GM21526 (cell line): ENCODE data around the gene UMAD1.
"Not testable (repeated sequence)": the region's sequence is repeated elsewhere in the genome, so short reads cannot be mapped to it uniquely, and the experiment has no call there.

Experiments
- ATAC-seq: cut with Tn5 transposase; IDR thresholded peaks from one replicate; pipeline ENCODE4 v1.9.1; 2021; ENCODE audit warnings: moderate library complexity; ENCODE audit not compliant: unreplicated experiment, low FRiP score

The UMAD1 gene

DNA sequence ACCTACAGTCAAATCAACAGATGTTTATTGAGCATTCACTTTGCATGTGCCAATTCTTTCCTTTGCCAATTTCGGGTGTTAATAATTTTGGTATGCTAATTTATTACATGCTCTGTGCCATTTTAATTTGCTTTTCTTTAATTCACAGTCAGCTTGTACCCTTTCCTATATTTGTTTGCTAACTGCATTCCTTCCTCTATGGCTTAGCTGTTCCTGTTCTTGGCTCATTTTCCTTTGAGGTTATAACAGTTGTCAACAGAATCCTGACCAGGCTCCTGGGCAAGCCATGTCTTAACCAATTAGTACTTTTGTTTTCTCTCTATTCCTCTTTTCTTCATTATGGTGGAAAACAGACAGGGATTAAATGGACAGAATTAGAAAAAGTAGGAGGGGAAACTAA, 151.5 kb downstream of the UMAD1 start:
- no peak for ATAC-seq

DNA sequence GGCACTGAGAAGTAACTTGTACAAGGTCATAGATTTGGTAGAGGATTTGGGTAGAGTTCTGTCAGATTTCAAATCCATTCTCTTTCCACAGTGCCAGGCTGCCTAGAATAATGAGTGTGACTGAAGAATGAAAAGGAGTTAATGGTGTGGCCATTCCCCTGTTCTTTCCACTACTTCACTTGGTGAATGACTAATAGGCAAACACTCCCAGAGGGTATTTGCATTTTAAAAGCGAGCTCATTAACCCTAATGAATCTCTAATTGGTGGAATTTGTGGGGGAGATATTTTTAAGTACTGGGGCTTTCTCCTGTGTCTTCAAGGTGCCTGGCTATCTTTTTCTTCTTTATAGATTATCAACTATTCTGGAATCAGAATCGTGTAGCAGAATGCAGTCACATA, 152.7 kb downstream of the UMAD1 start:
- no peak for ATAC-seq

DNA sequence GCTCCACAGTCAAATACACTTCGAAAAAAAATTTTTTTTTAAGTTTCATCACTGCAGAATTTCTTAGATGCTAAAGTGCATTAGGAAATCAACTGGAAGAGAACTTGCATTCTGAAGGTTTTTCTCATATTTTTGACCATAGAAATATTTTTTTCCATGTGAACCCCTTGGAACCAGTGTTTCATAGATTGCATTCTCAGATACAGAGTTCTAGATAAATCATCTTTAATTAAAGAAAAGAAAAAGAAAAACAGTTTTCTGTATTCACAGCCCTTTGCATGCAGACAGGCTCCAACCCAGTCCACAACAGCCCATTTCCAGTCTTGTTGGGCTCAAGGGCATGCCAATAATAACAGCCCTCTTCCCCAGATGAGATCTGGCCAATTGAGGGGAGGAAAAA, 153.4 kb downstream of the UMAD1 start:
- no peak for ATAC-seq

DNA sequence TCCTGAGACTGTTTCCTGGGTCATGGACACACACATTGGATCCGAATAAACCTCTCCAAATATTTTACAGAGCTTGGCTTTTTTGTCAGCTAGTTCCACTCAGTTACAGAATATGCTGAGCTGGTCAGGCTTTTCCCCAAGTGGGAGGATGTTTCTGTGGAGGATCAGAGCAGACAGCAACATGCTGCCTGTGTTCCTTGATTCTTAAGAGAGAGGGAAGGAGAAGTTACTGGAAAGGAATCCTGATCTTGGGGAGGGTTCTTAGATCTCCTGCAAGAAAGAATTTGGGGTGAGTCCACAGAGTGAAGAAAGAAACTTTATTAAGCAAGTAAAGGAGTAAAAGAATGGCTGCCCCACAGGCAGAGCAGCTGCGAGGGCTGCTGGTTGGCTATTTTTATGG, 154.7 kb downstream of the UMAD1 start:
- no peak for ATAC-seq

DNA sequence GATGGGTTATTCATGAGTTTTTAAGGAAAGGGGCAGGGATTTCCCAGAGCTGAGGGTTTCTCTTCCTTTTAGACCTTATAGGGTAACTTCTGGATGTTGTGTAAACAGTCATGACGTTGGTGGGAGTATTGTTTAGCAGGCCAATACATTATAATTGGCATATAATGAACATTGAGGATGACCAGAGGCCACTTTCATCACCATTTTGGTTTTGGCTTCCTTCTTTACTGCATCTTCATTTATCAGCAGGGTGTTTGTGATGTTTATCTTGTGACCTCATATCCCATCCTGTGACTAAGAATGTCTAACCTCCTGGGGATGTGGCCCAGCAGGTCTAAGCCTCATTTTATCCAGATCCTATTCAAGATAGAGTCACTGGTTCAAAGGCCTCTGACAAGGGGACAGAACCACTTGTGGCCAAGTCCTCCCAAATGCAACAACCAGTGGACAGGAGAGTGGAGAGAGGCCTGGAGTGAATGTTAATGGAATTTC, 155.1 kb downstream of the UMAD1 start:
- ATAC-seq: no peak

DNA sequence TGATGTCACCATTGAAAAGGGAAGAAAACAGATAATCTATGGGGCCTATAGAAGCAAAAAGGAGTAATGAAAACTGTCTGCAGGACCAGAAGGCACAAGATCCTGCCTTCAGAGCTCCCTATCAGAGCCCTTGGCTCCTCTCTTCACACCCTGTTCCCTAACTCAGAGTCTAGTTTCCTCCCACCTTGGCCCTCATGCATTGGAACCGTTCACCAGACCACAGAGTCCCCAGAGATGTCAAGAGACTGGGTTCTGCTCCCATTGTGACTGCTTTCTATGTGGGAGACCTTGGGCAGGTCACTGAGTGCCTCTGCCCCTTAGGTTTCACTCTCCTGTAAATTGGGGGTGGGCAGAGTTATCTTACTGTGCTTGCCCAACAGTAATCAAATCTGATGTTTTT, 158.0 kb downstream of the UMAD1 start:
- no peak for ATAC-seq

DNA sequence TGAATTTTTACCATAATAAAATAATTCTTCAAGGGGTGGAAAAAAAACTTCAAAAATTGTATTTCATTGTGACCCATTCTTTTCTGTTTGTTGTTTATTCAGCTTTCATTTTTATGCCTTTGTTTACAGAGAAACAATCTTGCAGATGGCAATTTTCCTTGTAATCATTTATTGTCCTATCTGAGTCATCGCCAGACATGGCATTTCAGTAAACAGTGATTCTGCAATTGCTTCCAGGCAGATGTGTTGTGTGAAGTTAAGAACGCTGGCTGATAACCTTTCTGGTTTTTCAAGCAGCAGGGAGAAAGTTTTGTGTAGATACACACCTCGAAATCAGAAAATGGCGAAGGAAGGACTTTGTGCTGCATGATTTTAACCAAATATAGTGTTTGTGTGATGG, 158.6 kb downstream of the UMAD1 start:
- ATAC-seq: no peak

DNA sequence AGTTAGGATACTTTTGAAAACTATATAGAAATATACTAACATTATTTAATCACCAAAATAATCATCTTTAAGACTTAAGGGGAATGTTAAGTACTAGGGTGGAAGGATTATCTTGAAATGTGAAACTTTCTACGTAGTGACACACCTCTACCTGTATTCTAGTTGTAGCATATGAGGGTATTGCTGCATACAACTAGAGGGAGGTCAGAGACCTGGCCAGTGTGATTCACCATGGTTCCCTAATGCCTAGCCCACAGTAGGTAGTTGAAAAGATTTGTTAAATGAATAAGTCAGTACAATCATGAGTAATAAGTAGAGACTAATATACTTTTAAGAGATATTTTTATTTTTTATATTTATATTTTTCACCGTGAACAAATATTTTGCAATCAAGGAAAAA, 162.0 kb downstream of the UMAD1 start:
- no peak for ATAC-seq

DNA sequence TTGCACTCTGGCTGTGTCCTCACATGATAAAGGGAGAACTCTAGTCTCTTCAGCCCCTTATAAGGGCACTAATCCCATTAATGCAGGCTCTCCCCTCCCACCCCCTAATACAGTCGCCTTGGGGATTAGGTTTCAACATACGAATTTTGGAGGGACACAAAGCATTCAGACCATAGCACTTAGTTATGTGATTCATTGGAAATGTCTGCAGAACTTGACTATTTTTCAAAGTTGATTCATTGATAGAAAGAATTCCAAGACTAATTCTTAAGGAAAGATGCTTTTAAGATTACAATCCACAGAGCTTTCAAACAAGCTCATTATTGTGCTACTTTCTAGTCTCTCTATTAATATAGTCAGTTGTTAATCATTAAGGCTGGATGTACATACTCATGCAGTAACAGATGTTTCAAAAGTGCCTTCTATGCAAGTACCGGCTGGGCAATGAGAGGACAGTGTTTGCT, 163.2 kb downstream of the UMAD1 start:
- no peak for ATAC-seq

DNA sequence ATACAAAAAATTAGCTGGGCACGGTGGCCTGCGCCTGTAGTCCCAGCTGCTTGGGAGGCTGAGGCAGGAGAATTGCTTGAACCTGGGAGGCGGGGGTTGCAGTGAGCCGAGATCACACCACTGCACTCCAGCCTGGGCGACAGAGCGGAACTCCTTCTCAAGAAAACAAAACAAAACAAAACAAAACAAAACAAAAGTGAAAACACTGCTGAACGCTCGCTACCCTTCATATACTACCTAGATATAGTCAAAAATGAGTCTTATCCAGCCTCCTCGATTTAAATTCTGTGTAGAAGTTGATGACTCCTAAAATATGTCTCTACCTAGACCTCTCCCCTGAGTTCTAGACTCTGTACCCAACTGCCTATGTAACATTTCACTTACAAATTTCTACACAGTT, 164.3 kb downstream of the UMAD1 start:
- ATAC-seq: not testable (repeated sequence)

DNA sequence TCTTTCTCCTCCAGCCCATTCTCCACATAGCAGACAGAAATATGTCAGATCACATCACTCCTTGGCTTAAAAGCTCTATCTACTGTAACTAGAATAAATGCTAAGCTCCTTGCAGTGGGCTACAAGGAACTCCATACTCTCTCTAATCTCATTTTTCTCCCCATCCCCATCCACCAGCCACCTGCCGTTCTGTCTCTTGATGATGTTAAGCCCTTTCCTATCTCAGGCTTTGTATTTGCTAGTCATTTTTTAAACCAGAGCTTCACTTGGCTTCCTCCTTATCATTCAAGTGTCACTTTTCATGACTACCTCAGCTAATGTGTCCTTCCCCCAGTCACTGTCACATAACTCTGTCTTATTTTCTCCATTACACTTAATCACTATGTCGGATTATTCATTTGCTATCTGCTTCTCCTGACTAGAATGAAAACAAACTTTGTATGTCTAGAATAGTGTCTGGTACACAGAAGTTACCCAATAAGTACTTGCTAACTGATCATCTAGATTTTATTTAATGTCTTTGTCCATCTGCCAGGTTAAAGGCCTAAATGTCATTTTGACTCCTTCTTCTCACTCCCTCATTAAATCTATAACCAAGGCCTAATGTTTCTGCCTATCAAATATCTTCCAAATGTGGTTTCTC, 165.1 kb downstream of the UMAD1 start:
- no peak for ATAC-seq

DNA sequence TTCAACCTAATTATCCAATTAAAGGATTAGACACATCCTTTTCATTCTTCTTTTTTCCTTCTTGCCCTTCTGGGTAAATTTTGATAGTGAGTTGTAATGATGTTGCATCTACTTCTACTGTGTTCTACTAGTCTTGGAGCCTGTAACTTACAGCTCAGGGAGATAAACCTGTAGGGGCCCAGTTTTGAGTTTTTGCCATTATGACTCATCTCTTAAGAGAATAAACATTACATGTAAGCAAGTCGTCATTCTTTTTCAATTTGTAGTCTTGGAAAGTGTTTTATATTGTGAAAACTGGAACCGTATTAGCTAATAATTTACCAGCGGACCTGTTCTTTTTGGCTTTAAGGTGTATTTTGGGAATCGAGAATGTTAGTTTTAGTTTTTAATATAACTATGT, 167.6 kb downstream of the UMAD1 start:
- ATAC-seq: no peak

DNA sequence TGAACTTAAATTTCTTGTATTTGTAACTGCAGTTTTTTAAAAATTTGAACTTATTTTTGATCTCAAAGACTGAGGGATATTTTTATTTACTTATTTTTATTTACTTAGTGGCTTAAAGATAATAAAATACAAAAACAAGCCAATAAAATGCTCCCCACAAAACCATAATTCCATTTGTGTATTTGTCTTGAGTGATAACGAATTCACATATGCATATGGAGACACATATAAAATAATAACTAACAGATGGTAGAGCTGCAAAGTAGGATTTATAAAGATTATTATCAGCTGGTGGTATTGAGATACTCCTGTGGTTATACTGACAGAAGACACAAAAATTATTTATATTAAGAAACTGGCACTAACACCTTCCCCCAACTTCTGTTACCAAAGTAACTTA, 168.1 kb downstream of the UMAD1 start:
- no peak for ATAC-seq

DNA sequence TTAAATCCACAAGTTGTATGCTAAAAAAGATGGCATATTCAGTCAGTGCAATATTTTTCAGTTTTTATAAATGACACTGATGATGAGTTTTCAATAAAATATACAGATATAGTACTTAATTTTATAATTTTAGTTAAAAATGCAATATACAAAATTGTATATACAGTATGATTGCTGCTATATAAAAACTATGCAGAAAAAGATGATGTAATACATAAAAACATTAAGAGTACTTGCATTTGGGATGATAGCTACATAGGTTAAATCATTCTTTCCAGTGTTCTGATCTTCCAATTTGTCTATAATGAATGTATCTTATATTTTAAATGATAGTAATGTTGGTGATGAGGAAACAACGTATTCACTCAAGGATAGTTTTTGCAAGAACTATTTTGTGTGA, 169.8 kb downstream of the UMAD1 start:
- no peak for ATAC-seq

DNA sequence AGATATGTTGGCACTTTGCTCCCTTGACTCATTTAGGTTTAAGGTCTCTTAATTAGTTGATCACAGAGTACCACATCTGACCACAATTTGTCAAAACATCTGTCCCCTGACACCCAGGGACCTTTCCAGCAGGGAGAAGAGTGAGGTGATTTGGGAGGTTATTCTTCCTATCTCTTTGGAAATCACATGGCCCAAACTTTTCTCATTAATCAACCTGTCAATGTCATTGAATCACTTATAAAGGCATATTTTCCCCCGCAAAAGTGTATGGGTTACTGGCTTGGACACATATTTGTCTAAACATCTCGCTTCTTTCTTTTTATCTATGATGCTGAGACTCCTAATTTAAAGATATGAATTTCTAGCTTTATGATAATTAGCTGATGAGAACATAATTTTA, 170.3 kb downstream of the UMAD1 start:
- ATAC-seq: no peak

DNA sequence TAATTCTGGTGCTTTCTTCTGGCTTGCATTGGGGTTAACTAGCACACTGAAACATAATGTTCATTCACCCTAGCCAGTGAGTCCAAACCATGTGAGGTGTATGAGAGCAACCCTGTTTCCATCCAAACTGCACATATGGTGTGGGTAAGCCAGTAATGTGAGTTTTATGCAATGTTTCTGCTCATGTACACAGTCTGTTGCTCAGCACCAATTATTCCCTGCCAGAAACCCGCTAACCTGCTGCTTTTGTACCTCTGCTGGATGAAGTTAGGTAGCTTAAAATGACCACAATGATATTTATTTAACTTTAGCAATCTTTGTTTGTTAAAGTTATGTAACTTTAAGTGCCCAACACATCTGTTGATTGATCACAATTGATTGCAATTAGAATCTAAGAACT, 171.6 kb downstream of the UMAD1 start:
- ATAC-seq: no peak

DNA sequence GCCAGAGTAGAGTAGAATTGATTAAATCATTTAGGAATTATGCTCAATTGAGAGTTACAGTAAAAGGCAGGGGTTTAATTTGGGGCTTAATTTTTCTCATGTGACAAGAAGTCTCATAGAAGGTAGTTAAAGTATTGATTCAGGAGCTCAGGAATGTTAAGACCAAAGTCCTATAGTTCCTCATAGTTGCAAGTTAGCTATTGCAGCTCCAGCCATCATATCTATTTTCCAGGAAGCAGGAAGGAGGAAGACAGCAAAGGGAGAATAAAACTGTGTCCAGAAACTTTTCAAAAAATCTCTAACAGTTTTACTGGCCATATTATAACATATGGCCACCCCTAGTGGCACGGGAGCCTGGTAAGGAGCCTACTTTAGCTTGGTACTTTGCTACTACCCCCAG, 174.8 kb downstream of the UMAD1 start:
- no peak for ATAC-seq

DNA sequence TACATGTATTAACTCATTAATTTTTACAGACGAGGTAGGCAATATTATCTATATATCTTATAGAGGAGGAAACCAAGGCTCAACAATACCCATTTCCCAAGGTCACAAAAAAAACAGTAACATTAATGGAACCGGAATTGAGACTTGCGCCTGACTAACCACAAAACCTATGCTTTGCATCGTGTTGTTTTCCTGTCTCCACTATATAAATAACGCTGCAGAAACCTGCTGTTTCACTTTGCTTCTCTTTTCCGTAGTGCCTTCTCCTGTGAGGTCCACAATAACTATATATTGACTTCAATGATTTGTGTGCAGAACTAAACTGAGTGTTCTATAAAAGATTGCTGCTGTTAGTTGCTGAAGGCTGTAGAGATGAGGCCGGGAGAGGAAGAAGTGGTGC, 175.5 kb downstream of the UMAD1 start:
- peak; percentile 46 for ATAC-seq

DNA sequence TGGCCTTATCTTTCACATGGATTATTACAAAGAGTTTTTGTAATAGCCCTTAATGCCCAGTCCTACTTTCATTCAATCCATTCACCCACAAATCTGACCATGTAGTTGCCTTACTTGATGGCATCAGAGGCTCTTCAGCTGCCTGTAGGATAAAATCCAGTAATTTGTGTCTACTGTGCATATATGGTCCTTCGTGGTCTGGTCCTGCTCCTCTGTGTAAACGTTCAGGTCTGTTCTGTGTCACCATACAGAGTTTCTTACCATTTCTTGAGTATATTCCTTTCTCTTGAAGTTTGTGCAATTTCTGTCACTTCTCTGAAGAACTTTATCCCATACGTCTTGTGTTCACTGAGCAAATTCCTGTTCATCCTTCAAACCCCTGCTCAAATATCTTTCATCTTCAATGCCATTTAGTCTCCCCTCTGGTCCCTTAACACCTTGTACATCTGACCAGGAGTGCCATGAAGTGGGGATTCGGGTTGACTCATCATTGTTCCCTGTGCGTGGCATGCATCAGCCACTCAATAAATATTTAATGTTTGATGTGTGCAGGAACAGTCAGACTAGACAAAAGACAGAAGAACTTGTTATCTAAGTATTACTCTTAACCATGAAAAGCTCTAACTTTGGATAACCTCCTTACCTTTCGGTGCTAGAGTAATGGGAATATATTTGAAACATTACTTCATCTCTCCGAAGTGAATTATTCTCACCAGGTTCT, 176.4 kb downstream of the UMAD1 start:
- no peak for ATAC-seq

DNA sequence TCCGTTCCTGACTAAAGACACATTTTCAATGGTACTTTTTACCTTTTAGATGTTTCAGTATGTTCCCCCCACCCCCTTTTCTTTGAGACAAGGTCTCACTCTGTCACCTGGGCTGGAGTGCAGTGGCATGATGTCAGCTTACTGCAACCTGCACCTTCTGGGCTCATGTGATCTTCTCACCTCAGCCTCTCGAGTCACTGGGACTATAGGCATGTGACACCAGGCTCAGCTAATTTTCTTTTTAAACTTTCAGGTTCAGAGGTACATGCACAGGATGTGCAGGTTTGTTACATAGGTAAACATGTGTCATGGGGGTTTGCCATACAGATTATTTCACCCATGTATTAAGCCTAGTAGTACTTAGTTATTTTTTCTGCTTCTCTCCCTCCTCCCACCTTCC, 177.2 kb downstream of the UMAD1 start:
- ATAC-seq: no peak

DNA sequence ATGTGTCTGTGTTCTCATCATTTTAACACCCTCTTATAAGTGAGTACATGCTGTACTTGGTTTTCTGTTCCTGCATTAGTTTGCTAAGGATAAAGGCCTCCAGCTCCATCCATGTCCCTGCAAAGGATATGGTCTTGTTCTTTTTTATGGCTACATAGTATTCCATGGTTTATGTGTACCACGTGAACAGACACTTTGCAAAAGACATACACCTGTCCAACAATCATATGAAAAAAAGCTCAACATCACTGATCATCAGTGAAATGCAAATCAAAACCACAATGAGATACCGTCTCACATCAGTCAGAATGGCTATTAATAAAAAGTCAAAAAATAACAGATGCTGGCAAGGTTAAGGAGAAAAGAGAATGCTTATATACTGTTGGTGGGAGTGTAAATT, 177.6 kb downstream of the UMAD1 start:
- ATAC-seq: not testable (repeated sequence)
